EH (cell line): ENCODE data around the gene NECAB2.

Experiments
- DNase-seq: peaks from one replicate; pipeline ENCODE4 v3.0.0-alpha.2; 2015; ENCODE audit warnings: low read depth

NECAB2 gene

DNA sequence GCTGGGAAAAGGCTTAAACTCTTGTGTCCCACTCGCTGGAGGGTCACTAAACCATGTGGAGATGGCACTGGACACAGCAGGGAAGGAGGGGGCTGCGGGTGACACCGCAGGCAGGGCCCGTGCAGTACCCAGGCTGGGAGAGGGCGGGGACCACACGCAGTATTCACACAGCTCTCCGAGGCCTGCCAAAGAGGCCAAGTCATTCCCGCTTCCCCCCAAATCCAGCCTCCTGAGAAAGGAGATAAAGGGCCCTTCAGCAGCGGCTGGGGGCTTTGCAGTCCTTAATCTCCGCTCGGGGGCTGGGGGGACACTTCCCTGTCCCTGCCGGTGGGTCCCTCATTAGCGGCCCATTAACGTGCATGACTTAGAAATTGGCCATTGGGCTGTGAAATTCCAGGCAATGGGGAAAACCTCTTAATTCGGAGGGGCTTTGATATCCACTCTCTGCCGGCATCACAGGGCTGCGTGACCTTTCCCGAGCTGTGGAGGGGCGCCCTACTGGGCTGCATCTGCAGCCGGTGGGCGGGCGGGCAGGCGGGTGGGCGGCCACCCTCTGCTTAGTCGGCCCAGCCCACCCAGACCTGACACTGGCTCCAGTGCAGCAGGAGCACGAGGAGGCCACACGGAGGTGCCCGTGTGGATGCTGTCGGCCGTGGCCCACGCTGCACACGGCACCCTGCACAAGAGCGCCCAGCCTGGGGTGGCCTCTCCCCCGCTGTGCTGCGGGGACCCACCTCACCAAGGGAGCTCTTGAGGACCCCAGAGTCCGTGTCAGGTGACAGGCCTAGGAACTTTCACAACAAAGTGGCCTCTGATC is 77.2 kb downstream of the NECAB2 start:
- no peak for DNase-seq

DNA sequence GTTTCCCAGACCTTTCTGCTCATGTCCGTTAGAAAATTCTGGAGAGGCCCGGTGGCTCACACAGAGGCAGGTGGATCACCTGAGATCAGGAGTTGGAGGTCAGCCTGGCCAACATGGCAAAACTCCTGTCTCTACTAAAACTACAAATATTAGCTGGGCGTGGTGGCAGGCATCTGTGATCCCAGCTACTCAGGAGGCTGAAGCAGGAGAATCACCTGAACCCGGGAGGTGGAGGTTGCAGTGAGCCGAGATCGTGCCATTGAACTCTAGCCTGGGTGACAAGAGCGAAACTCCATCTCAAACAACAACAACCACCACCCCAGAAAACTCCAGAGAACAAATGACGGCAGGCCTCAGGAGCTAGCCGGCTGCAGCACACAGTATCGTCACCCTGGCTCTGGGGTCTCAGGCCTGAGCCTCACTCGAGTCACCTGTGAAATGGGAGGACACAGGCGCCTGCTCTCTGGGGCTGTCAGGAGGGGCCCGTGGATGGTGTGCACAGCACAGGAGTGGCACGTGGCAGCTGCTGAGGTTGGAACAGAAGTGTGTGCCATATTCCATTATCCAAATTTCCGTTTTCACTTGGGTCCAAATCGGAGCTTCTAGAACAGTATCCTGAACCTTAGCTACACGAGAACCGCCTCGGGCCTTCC is 77.9 kb downstream of the NECAB2 start:
- no peak for DNase-seq

DNA sequence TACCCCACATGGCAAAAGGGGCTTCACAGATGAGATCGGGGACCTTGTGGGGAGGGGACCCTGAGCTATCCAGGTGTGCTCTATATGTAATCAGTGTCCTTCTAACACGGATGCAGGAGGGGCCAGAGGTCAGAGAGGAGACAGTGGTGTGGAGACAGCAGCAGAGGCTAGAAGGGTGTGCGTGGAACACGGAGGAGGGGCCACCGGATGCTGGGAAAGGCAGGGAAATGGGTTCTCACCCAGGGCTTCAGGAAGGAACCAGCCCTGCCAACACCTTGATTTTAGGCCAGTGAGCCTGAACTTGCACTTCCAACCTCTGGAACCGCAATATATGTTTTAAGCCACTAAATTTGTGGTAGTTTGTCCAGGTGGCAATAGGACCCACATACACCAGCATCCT is 79.2 kb downstream of the NECAB2 start:
- DNase-seq: no peak

DNA sequence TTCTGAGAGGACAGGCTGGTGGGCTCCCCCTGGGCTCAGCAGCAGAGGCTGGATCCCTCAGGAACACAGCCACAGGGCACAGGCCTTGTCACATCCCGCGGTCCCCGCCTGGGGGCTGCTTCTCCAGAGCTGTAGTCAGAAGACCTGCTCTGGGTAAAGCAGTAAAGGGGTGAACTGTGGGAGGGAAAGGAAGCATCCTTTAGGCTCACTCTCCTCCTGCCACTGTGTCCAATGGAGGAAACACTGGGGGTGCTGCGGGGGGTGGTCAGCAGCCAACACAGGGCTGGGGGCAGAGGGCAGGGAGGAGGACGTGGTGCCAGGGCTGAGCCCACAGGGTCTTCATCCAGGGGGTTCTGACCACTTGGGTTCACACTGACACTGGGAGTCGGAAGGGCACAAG is 79.6 kb downstream of the NECAB2 start:
- no peak for DNase-seq

DNA sequence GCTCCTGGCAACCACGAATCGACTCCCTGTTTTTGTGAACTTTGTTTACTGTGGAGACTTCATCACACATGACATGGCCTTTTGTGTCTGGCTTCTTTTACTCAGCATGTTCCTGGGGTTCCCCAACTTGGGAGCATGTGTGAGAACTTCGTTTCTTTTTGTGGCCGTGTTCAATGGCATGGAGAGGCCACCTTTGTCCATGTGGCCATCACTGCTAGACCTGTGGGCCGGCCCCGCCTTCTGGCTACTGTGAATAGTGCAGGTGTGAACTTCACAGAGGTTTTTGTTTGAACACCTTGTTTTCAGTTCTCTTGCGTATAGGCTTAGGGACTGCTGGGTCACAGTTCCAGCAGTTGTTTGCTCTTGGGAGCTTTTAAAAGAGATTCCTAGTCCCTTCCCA is 80.2 kb downstream of the NECAB2 start:
- DNase-seq: no peak

DNA sequence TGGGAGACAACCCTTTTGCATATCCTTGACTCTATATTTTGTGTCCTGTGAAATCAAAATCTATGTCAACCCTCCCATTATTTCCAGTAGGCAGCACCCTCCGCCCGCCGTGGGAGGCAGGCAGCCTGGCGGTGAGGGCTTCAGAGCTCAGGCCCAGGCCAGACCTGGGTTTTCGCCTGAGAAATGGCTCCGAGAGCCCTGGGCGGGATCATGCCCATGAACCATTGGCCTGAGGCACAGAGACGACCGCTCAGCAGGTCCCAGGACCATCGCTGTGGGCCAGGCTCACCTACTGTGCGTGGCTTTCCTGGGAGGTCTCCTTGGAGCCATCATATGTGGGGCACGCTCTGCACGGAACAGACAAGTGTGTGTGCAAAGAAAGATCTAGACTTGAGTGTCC is 80.8 kb downstream of the NECAB2 start:
- no peak for DNase-seq

DNA sequence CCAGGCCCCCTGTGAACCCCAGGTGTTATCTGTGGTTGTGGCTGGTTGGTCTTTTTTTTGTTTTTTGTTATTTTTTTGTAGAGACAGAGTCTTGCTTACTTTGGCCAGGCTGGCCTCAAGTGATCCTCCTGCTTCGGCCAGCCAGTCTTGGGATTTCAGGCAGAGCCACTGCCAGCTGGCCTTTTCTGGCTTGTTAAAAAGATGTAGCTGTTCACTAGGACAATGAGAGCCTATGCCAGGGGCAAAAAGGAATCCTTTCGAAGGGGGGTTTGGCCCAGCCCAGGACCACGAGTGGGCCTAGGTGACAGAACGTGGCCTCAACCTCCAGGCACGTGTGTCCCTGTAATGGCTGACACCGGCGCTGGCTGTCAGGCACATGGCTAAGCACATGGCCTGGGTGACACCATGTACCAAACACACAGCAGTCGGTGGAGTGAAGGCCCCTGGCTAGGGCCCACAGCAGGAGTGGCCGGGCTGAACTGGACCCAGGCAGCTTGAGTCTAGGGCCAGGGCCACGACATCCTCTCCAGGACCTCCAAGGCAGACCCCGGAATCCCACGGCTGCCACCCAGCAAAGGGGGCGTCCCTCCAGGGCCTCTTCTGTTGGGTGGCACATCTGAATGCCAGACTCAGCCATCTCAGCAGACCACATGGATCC is 81.5 kb downstream of the NECAB2 start:
- no peak for DNase-seq

DNA sequence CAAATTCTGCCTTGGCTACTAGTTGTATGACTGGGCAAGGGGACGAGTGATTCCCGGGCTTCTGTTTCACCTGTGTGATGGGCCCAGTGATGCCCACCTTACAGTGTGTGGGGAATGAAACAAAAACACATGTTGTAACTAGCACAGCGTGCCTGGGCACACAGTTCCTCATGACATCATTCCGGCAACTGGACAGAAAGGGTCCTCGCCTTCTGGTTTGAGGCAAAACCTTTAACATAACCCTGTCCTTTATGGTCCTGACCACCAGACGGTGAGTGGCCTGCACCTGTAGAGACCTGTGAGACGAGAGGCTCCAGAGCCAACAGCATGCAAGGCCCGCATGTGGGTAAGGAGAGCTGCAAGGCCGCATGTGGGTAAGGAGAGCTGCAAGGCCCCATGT is 82.3 kb downstream of the NECAB2 start:
- no peak for DNase-seq

DNA sequence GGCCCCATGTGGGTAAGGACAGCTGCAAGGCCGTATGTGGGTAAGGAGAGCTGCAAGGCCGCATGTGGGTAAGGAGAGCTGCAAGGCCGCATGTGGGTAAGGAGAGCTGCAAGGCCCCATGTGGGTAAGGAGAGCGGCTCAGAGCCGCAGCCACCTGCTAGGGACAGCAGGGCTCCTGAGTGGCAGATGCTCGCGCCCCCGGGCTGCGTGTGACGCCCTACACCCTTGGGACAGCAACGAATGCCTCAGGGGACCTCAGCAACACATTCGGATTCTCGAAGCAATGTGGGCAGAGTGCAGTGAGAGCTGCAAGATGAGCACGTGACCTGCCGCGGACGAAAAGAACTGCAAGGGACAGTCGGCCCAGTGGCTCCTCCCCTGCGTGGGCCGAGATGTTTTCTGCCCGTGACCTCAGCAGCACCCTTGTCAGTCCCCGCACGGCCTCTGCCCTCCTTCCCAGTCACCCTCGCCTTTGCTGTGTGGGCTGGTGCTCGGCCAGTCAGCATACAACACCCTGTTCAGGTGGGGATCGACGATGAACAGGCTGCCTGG is 84.1 kb downstream of the NECAB2 start:
- DNase-seq: no peak
